HG02970 (cell line): Measurements from ENCODE around the gene BRD9.

Experiments
- ATAC-seq: cut with Tn5 transposase; IDR thresholded peaks from one replicate; pipeline ENCODE4 v1.9.1; 2021; ENCODE audit warnings: mild to moderate bottlenecking, moderate library complexity, moderate number of reproducible peaks; ENCODE audit not compliant: unreplicated experiment, low FRiP score

BRD9 gene

GRCh38 chr5:905139-905642, 12.6 kb upstream of the BRD9 start:
- no peak for ATAC-seq

GRCh38 chr5:903756-904096, 11.1 kb upstream of the BRD9 start:
- no peak for ATAC-seq

- ATAC-seq: no peak
These were observed 9.7 kb upstream of the BRD9 start for GRCh38 chr5:902129-902916.

- ATAC-seq: no peak
These were observed 8.2 kb upstream of the BRD9 start for GRCh38 chr5:900781-901180.

GRCh38 chr5:893711-894110, 1.1 kb upstream of the BRD9 start:
- ATAC-seq: no peak

- ATAC-seq: no peak
These were observed 521 bp upstream of the BRD9 start for GRCh38 chr5:893137-893506.

- ATAC-seq: no peak
These were observed 686 bp downstream of the BRD9 start for GRCh38 chr5:891837-892393.

- no peak for ATAC-seq
These were observed 1.3 kb downstream of the BRD9 start for GRCh38 chr5:891117-891836.

- no peak for ATAC-seq
These were observed 3.4 kb downstream of the BRD9 start for GRCh38 chr5:889075-889710.

- ATAC-seq: no peak
These were observed 4.0 kb downstream of the BRD9 start for GRCh38 chr5:888638-889035.

- no peak for ATAC-seq
These were observed 4.5 kb downstream of the BRD9 start for GRCh38 chr5:887947-888637.

GRCh38 chr5:886716-887325, 5.8 kb downstream of the BRD9 start:
- no peak for ATAC-seq

GRCh38 chr5:886036-886435, 6.6 kb downstream of the BRD9 start:
- ATAC-seq: no peak

GRCh38 chr5:885529-885928, 7.1 kb downstream of the BRD9 start:
- no peak for ATAC-seq

GRCh38 chr5:885127-885442, 7.5 kb downstream of the BRD9 start:
- no peak for ATAC-seq

- no peak for ATAC-seq
These were observed 8.1 kb downstream of the BRD9 start for GRCh38 chr5:884345-885126.

GRCh38 chr5:883475-884181, 9.0 kb downstream of the BRD9 start:
- ATAC-seq: no peak

GRCh38 chr5:882253-883183, 10.1 kb downstream of the BRD9 start:
- ATAC-seq: no peak
